C4-2B (cell line): Measurements from ENCODE around the gene OPN5.

Experiments used
- CTCF ChIP-seq: fragments of 450-650 bp; conservative IDR thresholded peaks from 2 replicates; pipeline ENCODE4 v1.5.1; 2017; ENCODE audit warnings: mild to moderate bottlenecking
- ZFX ChIP-seq: fragments of 450-650 bp; IDR thresholded peaks from 2 replicates; pipeline ENCODE4 v1.6.1; 2017

GRCh38 chr6:47734831-47735481 lies 46.9 kb upstream of the OPN5 start:
- TF ChIP-seq CTCF, result no peak
- TF ChIP-seq ZFX, result no peak
